AG09319 (cell line): Measurements from ENCODE around the gene PAQR6.

Experiments
- DNase-seq: peaks from one replicate; pipeline ENCODE4 v3.0.0-alpha.2; 2010; ENCODE audit warnings: low read depth; ENCODE audit errors: extremely low read depth
- TF ChIP-seq, protein P1 (sequence below): IDR thresholded peaks from 2 replicates; pipeline ENCODE4 v1.5.1; 2011; ENCODE audit warnings: low read depth, mild to moderate bottlenecking, inconsistent platforms, low read length, moderate library complexity

PAQR6 gene

DNA sequence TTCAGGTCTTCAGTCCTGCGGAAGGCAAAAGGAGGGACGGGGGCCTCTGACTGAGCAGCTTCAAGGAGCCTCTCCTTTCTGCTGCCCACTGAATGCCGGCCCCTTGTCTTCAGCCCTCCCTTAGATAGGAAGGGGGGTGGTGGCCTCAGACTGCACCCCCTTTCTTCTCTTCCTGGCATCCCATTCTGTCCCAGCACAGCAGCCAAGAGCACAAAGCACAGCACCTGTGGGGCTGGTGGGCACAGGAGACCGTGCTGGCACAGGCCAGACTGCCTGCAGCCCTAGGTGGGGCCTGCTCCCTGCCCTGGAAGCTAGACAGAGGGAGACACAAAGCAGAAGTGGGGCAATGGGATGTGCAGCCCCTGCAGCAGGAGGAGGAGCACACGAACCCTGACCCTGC lies 1.7 kb upstream of the PAQR6 start:
- TF ChIP-seq, protein P1, sequence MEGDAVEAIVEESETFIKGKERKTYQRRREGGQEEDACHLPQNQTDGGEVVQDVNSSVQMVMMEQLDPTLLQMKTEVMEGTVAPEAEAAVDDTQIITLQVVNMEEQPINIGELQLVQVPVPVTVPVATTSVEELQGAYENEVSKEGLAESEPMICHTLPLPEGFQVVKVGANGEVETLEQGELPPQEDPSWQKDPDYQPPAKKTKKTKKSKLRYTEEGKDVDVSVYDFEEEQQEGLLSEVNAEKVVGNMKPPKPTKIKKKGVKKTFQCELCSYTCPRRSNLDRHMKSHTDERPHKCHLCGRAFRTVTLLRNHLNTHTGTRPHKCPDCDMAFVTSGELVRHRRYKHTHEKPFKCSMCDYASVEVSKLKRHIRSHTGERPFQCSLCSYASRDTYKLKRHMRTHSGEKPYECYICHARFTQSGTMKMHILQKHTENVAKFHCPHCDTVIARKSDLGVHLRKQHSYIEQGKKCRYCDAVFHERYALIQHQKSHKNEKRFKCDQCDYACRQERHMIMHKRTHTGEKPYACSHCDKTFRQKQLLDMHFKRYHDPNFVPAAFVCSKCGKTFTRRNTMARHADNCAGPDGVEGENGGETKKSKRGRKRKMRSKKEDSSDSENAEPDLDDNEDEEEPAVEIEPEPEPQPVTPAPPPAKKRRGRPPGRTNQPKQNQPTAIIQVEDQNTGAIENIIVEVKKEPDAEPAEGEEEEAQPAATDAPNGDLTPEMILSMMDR = no peak
- DNase-seq = no peak

DNA sequence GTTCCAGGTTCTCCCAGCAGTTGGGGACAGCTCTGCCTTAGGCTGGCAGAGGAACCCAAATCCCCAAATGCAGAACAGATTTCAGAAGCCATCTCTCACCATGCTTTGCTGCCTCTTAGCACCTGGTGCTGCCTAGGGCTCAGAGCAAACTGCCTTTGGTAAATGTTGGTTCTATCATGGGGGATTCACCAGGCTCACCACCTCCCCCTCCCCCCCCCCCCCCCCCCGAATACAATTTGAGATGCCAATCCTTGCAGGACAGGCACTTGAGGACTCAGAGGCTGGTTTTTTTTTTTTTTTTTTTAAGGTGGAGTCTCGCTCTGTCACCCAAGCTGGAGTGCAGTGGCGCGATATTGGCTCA lies 447 bp upstream of the PAQR6 start:
- TF ChIP-seq, protein P1 = no peak
- DNase-seq = no peak

DNA sequence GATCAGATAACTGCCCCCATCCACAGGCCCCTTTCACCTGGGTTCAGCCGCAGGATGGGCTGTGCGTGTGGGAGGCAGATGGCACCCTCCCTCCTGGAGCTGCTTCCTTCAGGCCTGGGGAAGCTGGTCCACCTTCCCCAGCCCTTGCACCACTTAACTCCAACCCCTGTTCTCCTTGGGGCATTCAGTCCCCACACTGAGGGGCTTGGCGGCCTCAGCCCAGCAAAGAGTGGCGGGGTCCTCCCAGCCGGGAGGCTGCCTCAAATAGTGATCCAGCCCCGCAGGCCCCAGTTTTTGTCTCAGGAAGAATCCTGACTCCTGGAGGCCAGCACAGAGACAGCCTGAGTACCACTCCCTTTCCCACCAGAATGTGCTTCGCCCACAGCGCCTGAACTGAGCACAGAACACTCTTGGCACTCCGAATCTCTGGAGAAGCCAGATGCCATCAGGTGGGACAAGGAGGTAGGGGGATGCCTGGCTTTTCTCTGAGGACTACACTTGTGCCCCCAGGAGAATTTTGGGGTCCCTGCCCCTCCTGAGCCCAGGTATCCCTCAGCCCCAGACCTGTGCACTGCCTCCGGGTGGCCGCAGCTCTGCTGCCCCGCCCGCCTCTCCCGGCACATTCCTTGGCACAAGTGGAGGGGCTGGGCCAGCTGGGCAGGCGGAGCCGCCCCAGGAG lies 936 bp downstream of the PAQR6 start:
- TF ChIP-seq, protein P1 = no peak
- DNase-seq = no peak

DNA sequence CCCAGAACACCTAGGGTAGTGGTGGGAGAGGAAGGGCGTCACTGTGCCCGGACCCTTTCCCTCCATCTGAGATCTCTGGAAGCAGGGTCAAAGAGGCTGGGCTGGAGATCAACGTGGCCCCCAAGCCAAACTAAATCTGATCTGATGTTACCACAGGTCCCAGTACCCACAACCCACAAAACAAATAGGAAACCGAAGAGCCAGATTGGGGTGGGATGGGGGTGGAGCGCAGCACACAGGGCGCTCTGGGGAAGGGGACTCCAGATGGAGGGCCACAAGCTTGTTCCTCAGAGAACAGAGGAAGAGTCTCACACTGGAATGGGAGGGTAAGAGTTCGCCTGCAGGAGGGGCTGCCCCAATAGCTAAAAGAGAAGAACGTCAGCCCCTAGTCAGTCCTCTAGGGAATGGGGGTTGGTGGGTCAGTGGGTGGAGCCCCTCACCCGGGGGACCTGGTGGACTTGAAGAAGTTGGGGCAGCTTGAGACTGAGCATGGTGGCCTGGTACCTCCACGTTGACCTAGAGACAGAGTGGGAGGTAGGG lies 1.5 kb downstream of the PAQR6 start:
- no peak for DNase-seq
- TF ChIP-seq, protein P1 = no peak

DNA sequence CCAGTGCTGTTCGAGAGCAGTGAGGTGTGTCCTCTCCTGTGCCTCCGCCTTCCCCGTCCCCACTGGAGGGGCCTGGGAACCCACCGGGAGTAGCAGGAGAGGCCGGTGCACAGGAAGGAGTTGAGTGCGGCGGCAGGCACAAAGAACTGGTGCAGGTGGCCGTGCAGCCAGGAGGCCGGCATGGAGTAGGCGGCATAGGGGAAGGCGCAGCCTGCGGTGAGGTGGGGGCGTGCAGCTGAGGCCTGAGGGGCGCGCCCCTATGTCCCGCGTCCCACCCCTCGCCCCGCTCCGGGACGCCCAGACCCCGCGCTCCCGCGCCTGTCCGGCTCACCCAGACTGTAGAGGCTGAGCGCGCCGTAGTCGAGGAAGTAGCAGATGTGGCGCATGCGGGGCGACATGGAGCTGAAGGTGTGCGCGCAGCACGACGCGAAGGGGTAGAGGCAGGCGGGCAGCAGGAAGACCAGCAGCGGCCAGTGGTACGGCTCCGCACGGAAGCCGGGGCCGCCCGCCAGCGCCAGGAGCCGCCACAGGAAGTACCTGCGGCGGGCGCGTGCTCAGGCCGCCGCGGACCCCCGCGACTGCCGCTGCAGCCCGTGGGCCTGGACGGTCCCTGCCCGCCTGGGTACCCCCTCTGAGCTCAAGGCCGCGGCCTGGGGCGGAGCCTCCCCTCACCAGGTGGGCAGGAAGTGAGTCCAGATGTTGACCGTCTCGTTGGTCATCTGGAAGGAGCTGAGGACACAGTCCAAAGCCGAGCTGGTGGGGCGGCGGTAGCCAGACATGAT lies 2.2 kb downstream of the PAQR6 start:
- no peak for DNase-seq
- TF ChIP-seq, protein P1 = no peak

DNA sequence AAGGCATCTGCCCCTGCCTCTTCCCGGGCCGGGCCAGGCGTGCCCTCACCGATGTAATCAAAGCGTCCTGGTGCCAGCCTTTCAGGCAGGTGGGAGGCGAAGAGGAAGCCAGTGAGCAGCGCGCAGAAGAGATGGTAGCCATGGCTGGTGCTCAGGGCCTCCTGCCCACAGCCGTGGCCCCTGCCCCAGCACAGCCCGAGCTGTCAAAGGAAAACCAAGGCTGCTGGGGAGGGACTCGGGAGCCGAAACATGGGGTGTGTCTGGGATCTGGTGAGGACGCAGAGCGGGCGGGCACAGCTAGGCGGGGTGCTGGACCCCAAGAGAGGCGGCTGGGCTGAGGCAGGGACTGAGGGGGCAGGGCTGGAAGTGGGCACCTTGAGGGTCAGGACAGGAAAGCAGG lies 3.1 kb downstream of the PAQR6 start:
- no peak for DNase-seq
- TF ChIP-seq, protein P1 = no peak

DNA sequence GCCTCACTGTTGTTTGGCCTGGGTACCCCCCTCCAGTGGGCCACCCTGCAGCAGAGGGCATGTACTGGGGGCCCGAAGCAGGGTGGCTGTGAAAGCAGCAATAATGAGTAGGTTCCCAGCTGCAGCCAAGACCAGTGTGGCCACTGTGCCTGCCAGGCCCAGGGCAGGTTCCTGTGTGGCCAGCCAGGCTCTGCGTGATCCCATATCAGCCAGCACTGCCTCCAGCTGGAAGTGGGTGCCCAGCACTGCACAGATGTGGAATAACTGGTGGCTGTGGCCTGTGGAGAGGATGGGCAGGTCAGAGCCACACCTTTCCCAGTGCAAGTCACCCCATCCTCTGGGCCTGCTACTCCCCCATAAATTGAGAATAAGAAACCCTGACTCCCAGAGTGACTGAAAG lies 3.7 kb downstream of the PAQR6 start:
- DNase-seq = no peak
- TF ChIP-seq, protein P1 = no peak
